Uterus (tissue), 4 donors: ENCODE measurements around the gene ST6GALNAC5. TPM values are rescaled to one million over a fixed set of nuclear protein-coding genes. Genes with fewer than 3 reads are reported as not detected.
"Not testable (repeated sequence)": the region's sequence is repeated elsewhere in the genome, so short reads cannot be mapped to it uniquely, and the experiment has no call there.

ENCODE experiments used
- DNase-seq, 2 donors: peaks; one replicate each; pipeline ENCODE4 v3.0.0-alpha.2; 2019 to 2020
- H3K27ac ChIP-seq, 2 donors: fragments of 200-600 bp; sonication (generic); 1 replicate in 1 of 2; 2 replicates in 1 of 2; pipeline ENCODE4 v1.5.1; 2016 to 2018
- H3K27me3 ChIP-seq, 2 donors: fragments of 200-600 bp; sonication (generic); one replicate each; pipeline ENCODE4 v1.5.1; 2018 to 2019; ENCODE audit warnings: control low read depth in 1 of 2
- H3K36me3 ChIP-seq, 2 donors: fragments of 200-600 bp; sonication (generic); one replicate each; pipeline ENCODE4 v1.5.1; 2019; ENCODE audit warnings: control low read depth in 1 of 2
- H3K4me1 ChIP-seq, 2 donors: fragments of 200-600 bp; sonication (generic); one replicate each; pipeline ENCODE4 v1.5.1; 2018 to 2019; ENCODE audit warnings: control low read depth in 1 of 2
- H3K4me3 ChIP-seq, 2 donors: fragments of 200-600 bp; sonication (generic); 1 replicate in 1 of 2; 2 replicates in 1 of 2; pipeline ENCODE4 v1.5.1; 2018 to 2019; ENCODE audit warnings: mild to moderate bottlenecking in 1 of 2
- H3K9me3 ChIP-seq, 2 donors: fragments of 200-600 bp; sonication (generic); one replicate each; pipeline ENCODE4 v1.5.1; 2019; ENCODE audit warnings: control low read depth in 1 of 2
- CTCF ChIP-seq, 4 experiments: fragments of 200-600 bp in 2 of 4; fragments of 450-650 bp in 2 of 4; sonication (generic) in 2 of 4; IDR thresholded peaks; one replicate each; pipeline ENCODE4 v1.5.1; 2016 to 2019; ENCODE audit warnings: antibody characterized with exemption in 4 of 4, mild to moderate bottlenecking in 2 of 4, moderate library complexity in 1 of 4
- POLR2A ChIP-seq, 2 donors: fragments of 450-650 bp; IDR thresholded peaks; one replicate each; pipeline ENCODE4 v1.6.1; 2016; ENCODE audit warnings: antibody characterized with exemption in 2 of 2, mild to moderate bottlenecking in 1 of 2, moderate library complexity in 1 of 2
- intact Hi-C: fragments of 100-400 bp; cut with DNase I; formaldehyde crosslinking; loops from one replicate; pipeline ENCODE4 v1.15.1; 2023; ENCODE audit warnings: low total_unique reads
- total RNA-seq, 4 donors: library from RNA; depleted of rRNA in 3 of 4; stranded (reverse); fragments of >200 nt in 3 of 4; gene quantifications; one replicate each; pipeline versions ENCODE4 v1.1.0 to v1.2.4, GENCODE V29; 2014 to 2023
- donor health status: DM: yes; HTN: yes; CAD: no.

ST6GALNAC5 gene
- total RNA-seq, 4 donors from 2014 or later: 1.4 to 6.4 TPM; not detected in 2

- H3K36me3 ChIP-seq: no peaks in the 10 kb centered on the region
- H3K4me1 ChIP-seq: no peaks in the 10 kb centered on the region
- intact Hi-C loops: no loop called here
- no peak for DNase-seq
- no peak overlapping the region for H3K27ac ChIP-seq
- no peak for TF ChIP-seq CTCF (IDR thresholded peaks at IDR 0.05)
- no peak for TF ChIP-seq POLR2A (IDR thresholded peaks at IDR 0.05)
- H3K9me3 ChIP-seq: no peaks in the 10 kb centered on the region
- no peak overlapping the region for H3K4me3 ChIP-seq
- peaks cover 0 to 6% of the 10 kb centered on the region in 2 donors for H3K27me3 ChIP-seq
Observed at GRCh38 chr1:76870037-76870436, 2.8 kb downstream of the ST6GALNAC5 start.

GRCh38 chr1:76871355-76871974, 4.2 kb downstream of the ST6GALNAC5 start:
- intact Hi-C loops: no loop called here
- no peaks in the 10 kb centered on the region for H3K36me3 ChIP-seq
- no peak for DNase-seq
- H3K4me3 ChIP-seq: no peak overlapping the region
- no peak overlapping the region for H3K27ac ChIP-seq
- TF ChIP-seq CTCF (IDR thresholded peaks at IDR 0.05) (no peak), POLR2A (IDR thresholded peaks at IDR 0.05) (no peak)
- no peaks in the 10 kb centered on the region for H3K9me3 ChIP-seq
- H3K4me1 ChIP-seq: no peaks in the 10 kb centered on the region
- no peaks in the 10 kb centered on the region for H3K27me3 ChIP-seq

- H3K36me3 ChIP-seq: no peaks in the 10 kb centered on the region
- no peak for DNase-seq
- TF ChIP-seq POLR2A (IDR thresholded peaks at IDR 0.05) (no peak), CTCF (IDR thresholded peaks at IDR 0.05) (no peak)
- H3K4me1 ChIP-seq: no peaks in the 10 kb centered on the region
- H3K9me3 ChIP-seq: no peaks in the 10 kb centered on the region
- no peak overlapping the region for H3K4me3 ChIP-seq
- H3K27ac ChIP-seq: no peak overlapping the region
- intact Hi-C loops: no loop called here
- no peaks in the 10 kb centered on the region for H3K27me3 ChIP-seq
Observed at GRCh38 chr1:76872944-76873343, 5.7 kb downstream of the ST6GALNAC5 start.

GRCh38 chr1:76876655-76877395, 9.5 kb downstream of the ST6GALNAC5 start:
- Histone ChIP-seq H3K36me3 (no peaks in the 10 kb centered on the region), H3K4me1 (no peaks in the 10 kb centered on the region), H3K4me3 (no peak overlapping the region), H3K9me3 (no peaks in the 10 kb centered on the region), H3K27ac (no peak overlapping the region), H3K27me3 (no peaks in the 10 kb centered on the region)
- TF ChIP-seq POLR2A (IDR thresholded peaks at IDR 0.05) (no peak), CTCF (IDR thresholded peaks at IDR 0.05) (no peak)
- no peak for DNase-seq
- intact Hi-C loops: no loop called here

- H3K9me3 ChIP-seq, H3K27ac ChIP-seq, H3K27me3 ChIP-seq, intact Hi-C loops, H3K4me1 ChIP-seq, H3K4me3 ChIP-seq, DNase-seq, H3K36me3 ChIP-seq: not testable (repeated sequence)
Observed at GRCh38 chr1:76879014-76879413, 11.7 kb downstream of the ST6GALNAC5 start.
